ENCODE results near the gene NFE2L1. TPM values are rescaled to one million over a fixed set of nuclear protein-coding genes. Genes with fewer than 3 reads are reported as not detected.

Gene NFE2L1
- total RNA-seq, 4 donors from 2014 or later: 166 to 289 (median 182) TPM

DNA sequence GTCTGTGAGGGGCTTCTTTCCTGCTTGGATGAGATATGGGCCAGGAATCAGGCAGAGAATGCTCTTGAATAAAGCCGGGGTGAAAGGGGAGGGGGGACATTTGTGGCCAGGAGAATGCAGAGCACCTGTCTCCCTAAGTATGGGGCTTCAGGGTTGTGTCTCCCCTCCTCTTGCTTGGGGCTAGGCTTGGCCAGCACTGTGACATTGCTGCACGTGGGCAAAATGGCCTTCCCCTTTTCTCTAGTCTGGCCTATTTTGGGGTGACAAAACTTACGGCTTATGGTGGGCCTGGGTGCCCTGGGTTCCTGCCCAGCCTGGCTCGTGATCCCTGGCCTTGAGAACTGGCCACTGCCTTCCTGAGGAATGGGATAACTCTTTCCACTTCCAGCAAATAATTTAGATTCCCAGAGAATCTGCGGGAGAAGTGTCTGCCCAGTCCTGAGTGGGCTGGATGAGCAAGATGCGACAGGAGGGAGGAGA lies 5.6 kb downstream of the NFE2L1 start:
- ATAC-seq: no peak
- Histone ChIP-seq H3K9me3 (no peaks in the 10 kb centered on the region), H3K36me3 (peaks cover 0 to 52% of the 10 kb centered on the region in 2 donors), H3K4me3 (peak overlapping the region in 1 of 2 donors; percentile 77), H3K27ac (peak overlapping the region; percentile 81 to 99 (median 96)), H3K27me3 (no peaks in the 10 kb centered on the region), H3K4me1 (peaks cover 16 to 81% (median 57%) of the 10 kb centered on the region in 3 donors)
- 15 to 29% methylated on average over 2 of the region's 6 CpGs for WGBS, 2 donors (ENCODE audit: low coverage in 1 of 2)
- no peak for TF ChIP-seq POLR2AphosphoS5 (IDR thresholded peaks at IDR 0.05)
- TF ChIP-seq EP300 (IDR thresholded peaks at IDR 0.05): no peak
- TF ChIP-seq, protein P1, sequence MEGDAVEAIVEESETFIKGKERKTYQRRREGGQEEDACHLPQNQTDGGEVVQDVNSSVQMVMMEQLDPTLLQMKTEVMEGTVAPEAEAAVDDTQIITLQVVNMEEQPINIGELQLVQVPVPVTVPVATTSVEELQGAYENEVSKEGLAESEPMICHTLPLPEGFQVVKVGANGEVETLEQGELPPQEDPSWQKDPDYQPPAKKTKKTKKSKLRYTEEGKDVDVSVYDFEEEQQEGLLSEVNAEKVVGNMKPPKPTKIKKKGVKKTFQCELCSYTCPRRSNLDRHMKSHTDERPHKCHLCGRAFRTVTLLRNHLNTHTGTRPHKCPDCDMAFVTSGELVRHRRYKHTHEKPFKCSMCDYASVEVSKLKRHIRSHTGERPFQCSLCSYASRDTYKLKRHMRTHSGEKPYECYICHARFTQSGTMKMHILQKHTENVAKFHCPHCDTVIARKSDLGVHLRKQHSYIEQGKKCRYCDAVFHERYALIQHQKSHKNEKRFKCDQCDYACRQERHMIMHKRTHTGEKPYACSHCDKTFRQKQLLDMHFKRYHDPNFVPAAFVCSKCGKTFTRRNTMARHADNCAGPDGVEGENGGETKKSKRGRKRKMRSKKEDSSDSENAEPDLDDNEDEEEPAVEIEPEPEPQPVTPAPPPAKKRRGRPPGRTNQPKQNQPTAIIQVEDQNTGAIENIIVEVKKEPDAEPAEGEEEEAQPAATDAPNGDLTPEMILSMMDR (IDR thresholded peaks at IDR 0.05): no peak
- no peak for TF ChIP-seq POLR2A (IDR thresholded peaks at IDR 0.05)

DNA sequence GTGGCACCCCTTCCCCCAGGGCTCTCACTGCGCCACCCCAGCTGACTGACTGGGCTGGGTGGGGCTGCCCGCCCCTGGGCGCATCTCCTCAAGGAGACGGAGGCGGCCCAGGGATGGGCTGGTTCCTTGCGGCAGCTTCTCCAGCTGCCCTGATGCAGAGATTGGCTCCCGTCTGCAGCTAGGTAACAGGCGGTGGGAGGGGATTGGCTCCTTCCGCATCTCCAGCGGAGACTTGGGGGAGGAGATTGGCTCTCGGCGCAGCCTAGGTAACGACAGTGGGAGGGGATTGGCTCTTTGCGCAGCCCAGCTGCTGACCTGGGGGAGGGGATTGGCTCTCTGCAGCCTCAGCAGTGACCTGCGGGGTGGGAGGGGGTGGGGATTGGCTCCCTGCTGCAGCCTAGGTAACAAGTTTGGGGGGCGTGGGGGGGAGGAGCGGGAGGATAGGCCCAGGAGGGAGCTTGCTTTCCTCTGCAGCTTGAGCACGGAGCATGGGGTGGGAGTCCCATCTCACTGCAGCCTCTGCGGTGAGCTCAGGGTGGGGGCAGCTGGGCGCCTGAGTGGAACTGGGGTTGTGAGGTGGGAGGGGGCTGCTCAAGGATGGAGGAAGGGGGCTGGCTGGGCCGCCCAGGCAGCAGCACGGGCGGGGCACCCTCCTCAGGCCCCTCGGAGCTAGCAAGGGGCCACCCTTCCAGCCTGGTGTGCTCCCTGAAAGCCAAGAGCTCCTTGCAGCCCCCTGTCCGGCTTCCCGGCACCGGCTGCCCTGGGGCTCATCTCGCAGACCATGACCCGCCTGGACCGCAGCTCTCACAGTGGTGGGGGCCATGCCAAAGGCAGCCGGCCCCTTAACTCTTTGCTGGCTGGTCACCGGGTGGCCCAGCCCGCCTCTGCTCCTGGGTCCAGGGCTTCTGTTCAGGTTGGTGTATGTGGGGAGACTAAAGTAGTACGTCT lies 6.4 kb downstream of the NFE2L1 start:
- WGBS, 2 donors (ENCODE audit: low coverage in 1 of 2): 17% methylated on average over 6 of the region's 34 CpGs; no CpG with 5 or more reads in 1 of the 2 donors
- Histone ChIP-seq H3K4me1 (peaks cover 16 to 84% (median 58%) of the 10 kb centered on the region in 3 donors), H3K36me3 (peaks cover 0 to 60% of the 10 kb centered on the region in 2 donors), H3K27ac (peak overlapping the region; percentile 81 to 99 (median 96)), H3K27me3 (no peaks in the 10 kb centered on the region), H3K9me3 (no peaks in the 10 kb centered on the region), H3K4me3 (peak overlapping the region; percentile 10 to 77)
- peak; percentile 67 for ATAC-seq
- TF ChIP-seq EP300 (IDR thresholded peaks at IDR 0.05) (no peak), POLR2A (IDR thresholded peaks at IDR 0.05) (no peak), POLR2AphosphoS5 (IDR thresholded peaks at IDR 0.05) (no peak)
- TF ChIP-seq, protein P1 (IDR thresholded peaks at IDR 0.05): no peak

DNA sequence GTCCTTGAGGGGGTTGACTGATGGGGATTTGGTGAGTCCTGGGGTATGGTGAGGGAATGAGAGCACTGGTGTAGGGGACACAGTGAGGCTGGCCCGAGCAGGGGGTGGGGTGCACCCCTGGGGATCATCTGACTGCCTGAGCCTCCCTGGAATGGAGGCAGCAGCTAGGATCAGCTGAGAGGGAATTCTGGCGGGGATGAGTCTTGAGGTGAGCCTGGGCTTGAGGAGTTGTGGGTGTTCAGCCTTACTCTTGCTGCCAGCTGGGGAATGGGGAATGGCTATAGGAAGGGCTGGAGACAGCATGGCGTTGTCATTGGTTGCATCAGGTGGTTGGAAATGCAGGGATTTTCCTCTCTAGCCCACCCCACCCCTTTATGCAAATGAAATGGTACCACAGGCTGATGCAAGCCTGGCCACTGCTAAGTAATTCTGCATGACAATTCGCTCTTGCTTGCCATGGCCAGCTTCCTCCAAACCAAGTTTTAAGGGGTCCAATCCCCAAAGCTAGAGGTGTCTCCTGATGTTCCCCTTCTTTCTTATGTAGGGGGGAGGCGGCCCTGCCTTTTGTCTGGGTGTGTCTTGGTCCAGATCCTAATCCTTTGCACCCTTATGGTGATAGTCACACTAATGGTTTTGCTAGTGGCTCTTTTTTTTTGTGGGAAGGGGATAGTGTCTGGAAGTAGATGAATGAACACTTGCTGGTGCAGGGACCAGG lies 7.5 kb downstream of the NFE2L1 start:
- Histone ChIP-seq H3K4me3 (peak overlapping the region in 1 of 2 donors; percentile 77), H3K27me3 (no peaks in the 10 kb centered on the region), H3K9me3 (no peaks in the 10 kb centered on the region), H3K4me1 (peaks cover 16 to 84% (median 53%) of the 10 kb centered on the region in 3 donors), H3K27ac (peak overlapping the region in 3 of 4 donors; percentile 94 to 99 (median 97)), H3K36me3 (peaks cover 0 to 70% of the 10 kb centered on the region in 2 donors)
- 76 to 83% methylated on average over 4 to 5 of the region's 5 CpGs for WGBS, 2 donors (ENCODE audit: low coverage in 1 of 2)
- no peak for ATAC-seq
- TF ChIP-seq POLR2A (IDR thresholded peaks at IDR 0.05) (no peak), POLR2AphosphoS5 (IDR thresholded peaks at IDR 0.05) (no peak), EP300 (IDR thresholded peaks at IDR 0.05) (no peak)
- TF ChIP-seq, protein P1 (IDR thresholded peaks at IDR 0.05): no peak

DNA sequence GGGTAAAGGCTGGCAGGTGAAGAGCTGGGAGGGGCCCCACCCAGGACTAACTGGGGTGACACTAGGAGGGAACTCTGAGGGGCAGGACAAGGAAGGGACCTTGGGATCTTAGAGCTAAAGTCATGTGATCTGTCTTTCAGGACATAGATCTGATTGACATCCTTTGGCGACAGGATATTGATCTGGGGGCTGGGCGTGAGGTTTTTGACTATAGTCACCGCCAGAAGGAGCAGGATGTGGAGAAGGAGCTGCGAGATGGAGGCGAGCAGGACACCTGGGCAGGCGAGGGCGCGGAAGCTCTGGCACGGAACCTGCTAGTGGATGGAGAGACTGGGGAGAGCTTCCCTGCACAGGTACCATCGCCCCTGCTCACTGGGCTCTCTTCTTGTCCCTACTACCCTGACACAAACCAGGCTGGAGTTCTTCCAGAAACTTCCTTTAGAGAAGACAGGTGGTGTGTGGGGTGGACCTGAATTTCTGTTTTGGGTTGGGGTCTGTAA lies 8.1 kb downstream of the NFE2L1 start:
- Histone ChIP-seq H3K4me3 (no peak overlapping the region), H3K4me1 (peaks cover 14 to 80% (median 48%) of the 10 kb centered on the region in 3 donors), H3K27ac (peak overlapping the region in 1 of 4 donors; percentile 19), H3K9me3 (no peaks in the 10 kb centered on the region), H3K36me3 (peaks cover 0 to 70% of the 10 kb centered on the region in 2 donors), H3K27me3 (no peaks in the 10 kb centered on the region)
- WGBS, 2 donors (ENCODE audit: low coverage in 1 of 2): 83 to 94% methylated on average over 8 to 10 of the region's 10 CpGs
- ATAC-seq: no peak
- TF ChIP-seq POLR2AphosphoS5 (IDR thresholded peaks at IDR 0.05) (no peak), EP300 (IDR thresholded peaks at IDR 0.05) (no peak), POLR2A (IDR thresholded peaks at IDR 0.05) (no peak)
- TF ChIP-seq, protein P1 (IDR thresholded peaks at IDR 0.05): no peak
